Stimulated activated CD8-positive, alpha-beta memory T cell treated with anti-CD3 and anti-CD28 coated beads, Interleukin-4, amount 100 ng/mL, for 24 hours (primary cell): ENCODE data around the gene EGFL7.

Experiments used
- DNase-seq: peaks from one replicate; pipeline ENCODE4 v3.0.0-alpha.2; 2020; ENCODE audit warnings: low read depth

Gene EGFL7

GRCh38 chr9:136718345-136719194 is 55.9 kb downstream of the EGFL7 start:
- no peak for DNase-seq

GRCh38 chr9:136719195-136719880 is 56.6 kb downstream of the EGFL7 start:
- DNase-seq, result no peak

- no peak for DNase-seq
These were observed 57.7 kb downstream of the EGFL7 start for GRCh38 chr9:136720251-136720897.

- no peak for DNase-seq
These were observed 58.2 kb downstream of the EGFL7 start for GRCh38 chr9:136720898-136721338.

GRCh38 chr9:136721339-136722092 is 58.8 kb downstream of the EGFL7 start:
- no peak for DNase-seq
